HFFc6 (cell line): ENCODE measurements around the gene CAST. TPM values are rescaled to one million over a fixed set of nuclear protein-coding genes. Genes with fewer than 3 reads are reported as not detected.
A peak's percentile ranks its signal among the peaks of the same experiment; 100 is the strongest.

Source experiments
- DNase-seq: peaks from one replicate; pipeline ENCODE4 v3.0.0-alpha.2; 2018
- H3K27ac Mint-ChIP-seq: 2 replicates; pipeline ENCODE4 v1.8.0; 2020; ENCODE audit warnings: mild to moderate bottlenecking, mixed read lengths
- H3K27me3 Mint-ChIP-seq: 2 replicates; pipeline ENCODE4 v1.8.0; 2021; ENCODE audit warnings: mild to moderate bottlenecking, moderate library complexity, mixed read lengths; ENCODE audit not compliant: insufficient read depth
- H3K36me3 Mint-ChIP-seq: 2 replicates; pipeline ENCODE4 v1.8.0; 2021; ENCODE audit warnings: low read depth, mixed read lengths
- H3K4me1 Mint-ChIP-seq: 2 replicates; pipeline ENCODE4 v1.8.0; 2020; ENCODE audit warnings: low read depth, mixed read lengths
- H3K4me3 Mint-ChIP-seq: 2 replicates; pipeline ENCODE4 v1.8.0; 2020; ENCODE audit warnings: mild to moderate bottlenecking, moderate library complexity, mixed read lengths
- H3K9me3 Mint-ChIP-seq: 2 replicates; pipeline ENCODE4 v1.8.0; 2020; ENCODE audit warnings: mild to moderate bottlenecking, mixed read lengths
- CTCF ChIP-seq: fragments of 200-600 bp; sonication (generic); IDR thresholded peaks from 2 replicates; pipeline ENCODE4 v1.5.0; 2021; ENCODE audit warnings: antibody characterized with exemption, mild to moderate bottlenecking
- total RNA-seq, 6 experiments: library from RNA; stranded (reverse); fragmentation: NEBNext Ultra II Directional; extraction: Animal tissue kit (Norgen Biotek cat#: 25700); gene quantifications; 2 replicates in 1 of 6; 3 replicates in 5 of 6; pipeline ENCODE4 v1.2.3, GENCODE V29; 2021

Gene CAST
- total RNA-seq, 6 experiments from 2014 or later, result 274 to 342 (median 322) TPM

GRCh38 chr5:96655506-96655905 is 6.7 kb upstream of the CAST start:
- peak; percentile 7 for DNase-seq
- no peak overlapping the region for H3K4me3 Mint-ChIP-seq
- no peaks in the 10 kb centered on the region for H3K9me3 Mint-ChIP-seq
- no peak for TF ChIP-seq CTCF
- H3K4me1 Mint-ChIP-seq, result peaks cover 66% of the 10 kb centered on the region
- peak overlapping the region; percentile 14; the same call in 1 of the 2 replicates for H3K27ac Mint-ChIP-seq
- no peaks in the 10 kb centered on the region for H3K36me3 Mint-ChIP-seq
- H3K27me3 Mint-ChIP-seq, result no peaks in the 10 kb centered on the region; the same call in none of the 2 replicates

GRCh38 chr5:96657068-96657467 is 5.1 kb upstream of the CAST start:
- H3K9me3 Mint-ChIP-seq, result no peaks in the 10 kb centered on the region
- TF ChIP-seq CTCF, result no peak
- peak overlapping the region; percentile 70 for H3K27ac Mint-ChIP-seq
- H3K27me3 Mint-ChIP-seq, result no peaks in the 10 kb centered on the region; the same call in none of the 2 replicates
- peak; percentile 91 for DNase-seq
- no peaks in the 10 kb centered on the region for H3K36me3 Mint-ChIP-seq
- H3K4me3 Mint-ChIP-seq, result peak overlapping the region; percentile 57
- peaks cover 76% of the 10 kb centered on the region for H3K4me1 Mint-ChIP-seq

DNA sequence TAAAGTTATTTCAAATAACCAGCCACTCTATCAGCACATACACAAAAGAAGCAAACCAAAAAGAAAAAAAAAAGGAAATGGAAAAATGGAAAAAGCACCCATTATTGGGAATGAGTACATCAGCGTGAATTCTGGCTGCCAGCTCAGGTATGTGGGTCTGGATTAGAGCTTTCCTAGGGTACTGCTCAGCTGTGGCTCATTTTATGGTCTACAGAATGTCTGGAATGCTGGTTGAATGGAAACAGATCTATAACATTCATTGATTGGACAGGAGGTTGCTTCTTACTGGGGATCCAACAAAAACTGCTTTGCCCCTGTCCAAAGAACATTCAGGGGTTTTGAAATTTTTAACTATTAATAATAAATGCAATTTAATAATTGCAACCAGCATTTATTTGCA is 3.9 kb upstream of the CAST start:
- DNase-seq, result no peak
- TF ChIP-seq CTCF, result no peak
- Mint-ChIP-seq H3K27ac (no peak overlapping the region), H3K27me3 (peaks cover under 1% of the 10 kb centered on the region), H3K4me3 (no peak overlapping the region), H3K36me3 (peaks cover under 1% of the 10 kb centered on the region; the same call in 1 of the 2 replicates), H3K9me3 (no peaks in the 10 kb centered on the region), H3K4me1 (peaks cover 65% of the 10 kb centered on the region)

DNA sequence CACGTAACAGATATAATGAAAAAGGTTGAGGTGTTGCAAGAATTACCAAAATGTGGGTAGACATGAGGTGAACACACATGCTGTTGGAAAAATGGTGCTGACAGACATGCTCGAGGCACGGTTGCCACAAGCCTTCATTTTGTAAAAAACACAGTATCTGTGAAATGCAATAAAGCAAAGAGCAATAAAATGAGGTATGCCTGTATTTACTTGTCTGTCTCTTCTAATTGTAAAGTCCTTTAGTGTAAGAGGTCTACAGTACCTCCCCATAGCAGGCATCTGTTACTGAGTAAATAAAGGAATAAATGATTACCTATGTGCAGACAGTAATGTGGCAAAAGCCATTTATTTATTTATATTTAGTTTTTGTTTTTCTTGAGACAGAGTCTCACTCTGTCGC is 3.0 kb upstream of the CAST start:
- Mint-ChIP-seq H3K9me3 (no peaks in the 10 kb centered on the region), H3K27me3 (peaks cover 4% of the 10 kb centered on the region), H3K27ac (no peak overlapping the region), H3K4me1 (peaks cover 71% of the 10 kb centered on the region), H3K36me3 (peaks cover 4% of the 10 kb centered on the region; the same call in 1 of the 2 replicates), H3K4me3 (no peak overlapping the region)
- no peak for TF ChIP-seq CTCF
- no peak for DNase-seq

GRCh38 chr5:96660971-96661854 is 963 bp upstream of the CAST start:
- peak overlapping the region; percentile 94 for H3K27ac Mint-ChIP-seq
- peak; percentile 50 for DNase-seq
- H3K27me3 Mint-ChIP-seq, result peaks cover 4% of the 10 kb centered on the region
- peaks cover 4% of the 10 kb centered on the region; the same call in 1 of the 2 replicates for H3K36me3 Mint-ChIP-seq
- H3K4me1 Mint-ChIP-seq, result peaks cover 70% of the 10 kb centered on the region
- H3K9me3 Mint-ChIP-seq, result no peaks in the 10 kb centered on the region
- H3K4me3 Mint-ChIP-seq, result peak overlapping the region; percentile 91
- TF ChIP-seq CTCF, result no peak
